DLD1 (cell line): ENCODE measurements around the gene BLID.

Source experiments
- in situ Hi-C: cut with HindIII; loops from 2 replicates; pipeline ENCODE4 v1.10.0; 2017; ENCODE audit warnings: low sequenced_read_pairs

Gene BLID

GRCh38 chr11:122107045-122107444 is 9.0 kb downstream of the BLID start:
- in situ Hi-C loops: no loop called here

DNA sequence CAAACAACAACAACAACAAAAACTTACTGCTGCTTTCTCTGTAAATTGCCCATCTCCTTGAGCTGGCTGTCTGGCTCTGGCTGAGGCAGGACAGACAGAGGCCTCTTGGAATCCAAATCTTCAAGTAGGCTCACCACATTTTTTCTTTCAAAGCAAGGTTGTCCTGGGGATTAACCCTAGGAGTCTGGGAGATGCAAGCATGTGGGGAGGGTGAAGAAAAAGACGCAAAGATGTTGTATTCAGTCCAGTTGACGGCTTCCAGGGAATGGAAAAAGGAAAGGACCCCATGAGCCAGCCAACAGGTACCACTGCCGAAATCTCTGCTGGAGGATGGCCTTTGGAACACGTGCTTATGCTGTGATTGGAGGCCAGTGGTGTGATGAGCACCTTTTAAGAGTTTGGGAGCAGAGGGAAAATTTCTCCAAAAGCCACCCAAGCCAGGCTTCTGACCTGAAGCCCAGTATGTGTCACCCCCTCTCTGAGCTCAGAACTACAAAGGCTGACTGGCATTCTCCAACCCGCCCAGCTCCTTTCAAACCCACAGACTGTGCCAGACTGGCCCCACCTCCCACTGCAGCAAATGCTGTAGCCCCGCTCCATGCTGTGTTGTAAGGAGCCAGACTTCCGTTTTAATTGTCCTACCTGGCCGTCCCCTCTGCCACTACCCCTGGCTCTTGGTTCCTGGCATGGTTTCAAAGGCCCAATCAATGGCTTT is 10.8 kb downstream of the BLID start:
- in situ Hi-C loops: no loop called here

GRCh38 chr11:122104341-122104740 is 11.7 kb downstream of the BLID start:
- in situ Hi-C loops: no loop called here

GRCh38 chr11:122103726-122104125 is 12.3 kb downstream of the BLID start:
- in situ Hi-C loops: no loop called here

DNA sequence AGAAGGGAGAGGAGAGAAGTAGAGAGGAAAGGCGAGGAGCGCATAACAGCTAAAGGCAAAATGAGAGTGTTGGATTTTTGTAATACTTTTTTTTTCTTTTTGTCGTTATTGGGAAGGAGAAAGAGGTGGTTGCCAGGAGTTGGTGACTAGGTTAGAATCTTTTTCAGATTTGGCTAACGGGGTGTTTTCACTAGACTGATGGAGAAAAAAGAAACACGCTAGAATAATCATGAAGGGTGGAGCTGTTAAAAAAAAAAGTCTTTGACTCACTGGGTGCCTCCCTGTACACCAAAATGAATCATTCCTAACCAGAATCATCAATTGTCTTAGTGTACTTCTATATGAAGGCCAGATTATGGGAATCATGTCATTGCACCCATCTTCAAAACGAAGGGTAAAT is 12.7 kb downstream of the BLID start:
- in situ Hi-C loops: no loop called here

DNA sequence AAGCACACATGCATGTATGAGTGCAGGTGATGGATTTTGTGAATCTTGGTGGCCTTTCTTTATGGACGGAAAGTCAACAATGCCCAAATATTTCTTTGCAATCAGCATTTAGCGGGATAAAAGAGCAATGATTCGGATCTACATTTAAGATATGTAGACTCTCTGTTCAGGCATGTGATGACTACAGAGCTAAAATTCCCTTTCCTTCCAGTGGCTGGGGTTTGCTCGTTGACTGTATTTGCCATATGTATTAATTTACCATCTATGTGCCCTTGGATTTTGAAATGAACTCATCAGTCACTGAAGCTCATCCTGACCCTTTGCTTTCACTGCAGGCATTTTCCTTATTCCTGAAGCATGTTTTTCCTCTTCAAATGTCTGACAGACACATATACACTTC is 13.6 kb downstream of the BLID start:
- in situ Hi-C loops: no loop called here

GRCh38 chr11:122101625-122102291 is 14.3 kb downstream of the BLID start:
- in situ Hi-C loops: no loop called here

DNA sequence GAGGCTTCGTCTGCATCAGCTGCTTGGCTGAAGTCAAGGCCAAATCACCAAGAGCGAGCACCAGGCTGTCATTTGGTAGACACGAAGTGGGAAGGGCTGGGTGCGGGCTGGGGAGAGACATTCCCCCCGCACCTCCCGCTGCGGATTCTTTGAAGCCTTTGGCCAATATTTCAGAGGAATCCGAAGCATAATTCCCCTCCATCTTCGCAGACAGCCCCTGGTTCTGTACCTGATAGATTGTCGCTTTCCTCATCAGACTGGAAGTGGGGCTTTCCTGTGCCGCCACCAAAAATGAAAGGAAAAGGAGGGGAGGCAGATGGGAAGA is 15.3 kb downstream of the BLID start:
- in situ Hi-C loops: no loop called here

DNA sequence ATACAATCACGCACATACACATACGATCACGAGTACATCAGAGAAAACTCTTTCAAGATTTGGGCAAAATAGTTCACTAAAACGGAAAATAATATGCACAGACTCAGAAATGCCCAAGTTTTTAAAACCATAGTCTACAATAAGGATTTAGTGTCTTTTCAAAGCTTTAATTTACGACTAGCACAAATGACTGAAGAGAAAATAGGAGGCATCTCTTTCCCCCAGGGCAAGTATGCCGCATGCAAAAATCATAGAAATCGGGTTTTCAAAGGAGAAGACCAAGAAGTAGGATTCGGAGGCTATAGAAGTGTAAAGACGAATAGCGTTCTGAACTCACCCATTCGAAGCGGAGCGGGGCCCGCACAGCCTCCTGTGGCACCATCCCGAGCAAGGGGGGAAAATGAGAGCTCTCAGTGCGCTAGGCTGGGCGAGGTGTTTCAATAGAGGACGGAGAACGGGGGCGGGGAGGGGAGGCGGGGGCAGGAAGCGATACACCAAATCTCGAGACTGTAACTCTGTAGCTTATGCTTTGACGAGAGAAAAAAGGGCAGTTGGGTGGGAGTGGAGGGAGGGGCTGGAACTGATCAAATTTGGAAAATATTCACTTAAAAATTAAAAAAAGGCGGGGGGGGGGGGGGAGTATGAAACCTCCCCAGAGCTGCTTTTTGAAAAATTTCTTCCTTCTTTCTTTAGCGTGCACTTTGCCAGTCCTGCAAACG is 15.8 kb downstream of the BLID start:
- in situ Hi-C loops: no loop called here

- in situ Hi-C loops: no loop called here
These were observed 16.5 kb downstream of the BLID start for GRCh38 chr11:122099374-122100036.

DNA sequence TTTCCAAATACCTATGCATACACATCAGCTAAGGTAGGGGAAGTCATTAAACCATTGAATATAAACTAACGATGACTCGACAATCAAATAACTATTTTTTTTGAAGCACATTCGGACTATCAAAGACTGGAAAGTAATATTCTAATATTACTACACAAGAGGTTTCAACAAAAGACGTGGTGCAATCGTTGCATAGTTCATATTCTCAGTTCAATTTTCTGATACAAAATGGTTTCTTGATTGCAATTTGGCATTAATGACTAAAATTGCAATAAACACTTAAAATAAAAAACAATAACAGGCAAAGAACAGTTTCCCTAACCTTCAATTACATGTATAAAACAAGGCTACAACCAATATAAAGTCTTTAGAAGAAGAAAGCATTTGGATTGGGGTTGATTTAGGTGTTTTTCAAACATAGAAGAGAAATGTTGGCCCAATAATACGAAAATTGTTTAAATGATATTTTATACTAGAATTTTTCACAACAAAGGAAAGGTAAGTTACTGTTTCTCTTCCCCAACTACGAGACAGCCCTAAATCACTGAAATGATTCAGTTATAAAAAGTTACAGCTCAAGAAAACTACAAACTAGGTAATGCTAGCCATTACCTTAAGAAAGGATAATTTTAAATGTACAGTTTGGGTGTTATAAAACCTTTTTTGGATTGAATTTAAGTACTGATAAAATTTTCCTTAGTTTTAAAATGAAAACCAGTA is 17.6 kb downstream of the BLID start:
- in situ Hi-C loops: no loop called here

DNA sequence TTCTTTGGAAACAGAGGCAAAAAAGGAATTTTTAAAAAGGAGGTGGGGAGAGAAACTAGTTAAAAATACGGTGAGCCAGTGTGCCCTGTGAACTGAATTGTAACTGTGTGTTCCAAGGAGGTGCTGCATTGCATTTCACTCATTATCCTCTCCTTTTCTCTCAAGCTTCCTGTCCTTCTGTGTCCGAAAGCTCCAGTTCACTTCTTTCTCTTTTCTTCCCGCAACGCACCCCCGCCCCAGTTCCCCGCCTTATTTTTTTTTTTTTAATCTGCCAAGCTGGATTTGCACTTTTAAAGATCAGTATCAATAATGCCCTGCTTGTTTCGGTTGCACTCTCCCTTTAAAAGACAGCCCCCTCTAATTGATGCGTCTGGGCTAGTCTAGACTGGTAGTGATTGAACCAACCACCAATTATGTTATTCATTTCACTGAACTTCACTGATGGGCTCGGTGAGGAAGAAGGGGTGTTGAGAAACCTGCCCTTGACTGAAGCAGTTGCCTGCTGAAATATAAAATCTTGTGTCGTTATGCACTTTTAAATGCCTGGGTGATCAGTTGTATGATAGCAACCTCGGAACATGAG is 18.5 kb downstream of the BLID start:
- in situ Hi-C loops: no loop called here

- in situ Hi-C loops: no loop called here
These were observed 19.5 kb downstream of the BLID start for GRCh38 chr11:122096272-122097112.

DNA sequence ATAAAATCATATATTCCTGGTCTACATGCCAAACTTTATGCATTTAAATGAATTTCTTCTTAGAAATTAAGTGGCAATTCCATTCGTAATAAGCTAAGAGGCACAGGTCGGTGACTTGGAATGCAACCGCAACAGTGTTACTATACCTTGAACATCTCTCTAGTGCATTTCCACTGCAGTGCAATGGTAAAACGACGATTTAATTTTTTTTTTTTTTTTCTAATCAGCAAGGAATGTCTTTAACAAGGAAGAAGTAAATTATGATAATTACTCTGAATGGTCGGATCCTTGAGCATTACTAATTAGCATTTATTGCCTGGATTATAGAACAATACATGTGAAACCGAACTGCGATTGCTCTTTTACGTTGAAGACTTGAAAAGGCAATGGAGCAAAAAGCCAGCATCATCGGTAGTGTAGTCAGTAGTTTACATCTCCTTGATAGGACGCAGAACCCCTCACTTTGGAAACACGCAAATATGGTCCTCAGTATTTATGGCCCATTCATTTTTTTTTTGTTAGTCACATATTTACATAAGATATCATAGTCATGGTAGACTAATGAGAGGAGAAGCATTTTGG is 20.2 kb downstream of the BLID start:
- in situ Hi-C loops: no loop called here

GRCh38 chr11:122094836-122095235 is 21.2 kb downstream of the BLID start:
- in situ Hi-C loops: no loop called here

GRCh38 chr11:122093731-122094275 is 22.2 kb downstream of the BLID start:
- in situ Hi-C loops: no loop called here

- in situ Hi-C loops: no loop called here
These were observed 24.2 kb downstream of the BLID start for GRCh38 chr11:122091835-122092234.

DNA sequence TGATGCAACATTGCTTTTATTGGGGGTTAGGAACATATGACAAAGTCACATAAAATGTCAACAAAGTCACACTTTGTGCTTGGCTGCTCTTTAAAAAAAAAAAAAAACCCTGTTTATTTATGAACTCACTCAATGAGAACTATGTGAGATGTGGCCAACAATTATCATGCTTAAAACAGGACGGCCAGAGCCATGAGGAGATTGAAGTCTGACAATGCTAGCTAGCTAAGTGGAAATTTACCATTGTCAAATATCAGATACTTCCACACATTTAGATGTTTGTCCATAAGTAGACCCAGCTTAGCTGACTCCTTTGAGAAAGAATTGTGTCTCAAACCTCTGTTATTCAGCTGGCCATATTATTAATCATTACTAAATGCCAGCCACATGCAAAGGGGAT is 26.9 kb downstream of the BLID start:
- in situ Hi-C loops: no loop called here

DNA sequence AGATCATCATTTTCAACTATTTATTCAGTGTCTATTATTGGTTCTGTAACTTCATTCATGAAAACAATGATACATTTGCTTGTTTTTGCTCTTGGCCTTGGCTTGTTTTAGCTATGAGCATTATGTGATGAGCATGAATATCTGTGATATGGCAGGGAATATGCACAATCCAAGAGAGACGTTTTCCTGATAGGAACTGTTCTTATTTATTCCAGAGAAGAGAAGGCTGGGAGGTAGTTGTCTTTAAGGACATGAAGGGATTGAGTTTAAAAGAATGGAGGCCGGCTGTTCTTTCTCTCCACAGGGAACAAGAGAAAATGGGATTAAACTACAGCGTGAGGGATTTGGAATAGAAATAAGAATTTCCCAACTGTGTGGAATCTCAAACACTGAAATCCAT is 30.3 kb downstream of the BLID start:
- in situ Hi-C loops: no loop called here
